Neural progenitor cell (in vitro differentiated cells): Measurements from ENCODE around the gene SIX5.

Experiments used
- EZH2 ChIP-seq: fragments of 200-600 bp; sonication (generic); IDR thresholded peaks from 2 replicates; pipeline ENCODE4 v1.6.1; 2017; ENCODE audit warnings: antibody characterized with exemption, mild to moderate bottlenecking, moderate library complexity
- TF ChIP-seq, protein P1 (sequence below): fragments of 200-600 bp; sonication (generic); IDR thresholded peaks from 2 replicates; pipeline ENCODE4 v1.5.1; 2017; ENCODE audit warnings: antibody characterized with exemption, mild to moderate bottlenecking

GRCh38 chr19:45747513-45747912 lies 21.5 kb downstream of the SIX5 start:
- TF ChIP-seq, protein P1, sequence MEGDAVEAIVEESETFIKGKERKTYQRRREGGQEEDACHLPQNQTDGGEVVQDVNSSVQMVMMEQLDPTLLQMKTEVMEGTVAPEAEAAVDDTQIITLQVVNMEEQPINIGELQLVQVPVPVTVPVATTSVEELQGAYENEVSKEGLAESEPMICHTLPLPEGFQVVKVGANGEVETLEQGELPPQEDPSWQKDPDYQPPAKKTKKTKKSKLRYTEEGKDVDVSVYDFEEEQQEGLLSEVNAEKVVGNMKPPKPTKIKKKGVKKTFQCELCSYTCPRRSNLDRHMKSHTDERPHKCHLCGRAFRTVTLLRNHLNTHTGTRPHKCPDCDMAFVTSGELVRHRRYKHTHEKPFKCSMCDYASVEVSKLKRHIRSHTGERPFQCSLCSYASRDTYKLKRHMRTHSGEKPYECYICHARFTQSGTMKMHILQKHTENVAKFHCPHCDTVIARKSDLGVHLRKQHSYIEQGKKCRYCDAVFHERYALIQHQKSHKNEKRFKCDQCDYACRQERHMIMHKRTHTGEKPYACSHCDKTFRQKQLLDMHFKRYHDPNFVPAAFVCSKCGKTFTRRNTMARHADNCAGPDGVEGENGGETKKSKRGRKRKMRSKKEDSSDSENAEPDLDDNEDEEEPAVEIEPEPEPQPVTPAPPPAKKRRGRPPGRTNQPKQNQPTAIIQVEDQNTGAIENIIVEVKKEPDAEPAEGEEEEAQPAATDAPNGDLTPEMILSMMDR, result no peak
- TF ChIP-seq EZH2, result no peak
